Non-pigmented ciliary epithelial cell (primary cell): ENCODE results near the gene MAPK12.

Experiments used
- DNase-seq: peaks from one replicate; pipeline ENCODE4 v3.0.0-alpha.2; 2010; ENCODE audit warnings: low read depth

The MAPK12 gene

DNA sequence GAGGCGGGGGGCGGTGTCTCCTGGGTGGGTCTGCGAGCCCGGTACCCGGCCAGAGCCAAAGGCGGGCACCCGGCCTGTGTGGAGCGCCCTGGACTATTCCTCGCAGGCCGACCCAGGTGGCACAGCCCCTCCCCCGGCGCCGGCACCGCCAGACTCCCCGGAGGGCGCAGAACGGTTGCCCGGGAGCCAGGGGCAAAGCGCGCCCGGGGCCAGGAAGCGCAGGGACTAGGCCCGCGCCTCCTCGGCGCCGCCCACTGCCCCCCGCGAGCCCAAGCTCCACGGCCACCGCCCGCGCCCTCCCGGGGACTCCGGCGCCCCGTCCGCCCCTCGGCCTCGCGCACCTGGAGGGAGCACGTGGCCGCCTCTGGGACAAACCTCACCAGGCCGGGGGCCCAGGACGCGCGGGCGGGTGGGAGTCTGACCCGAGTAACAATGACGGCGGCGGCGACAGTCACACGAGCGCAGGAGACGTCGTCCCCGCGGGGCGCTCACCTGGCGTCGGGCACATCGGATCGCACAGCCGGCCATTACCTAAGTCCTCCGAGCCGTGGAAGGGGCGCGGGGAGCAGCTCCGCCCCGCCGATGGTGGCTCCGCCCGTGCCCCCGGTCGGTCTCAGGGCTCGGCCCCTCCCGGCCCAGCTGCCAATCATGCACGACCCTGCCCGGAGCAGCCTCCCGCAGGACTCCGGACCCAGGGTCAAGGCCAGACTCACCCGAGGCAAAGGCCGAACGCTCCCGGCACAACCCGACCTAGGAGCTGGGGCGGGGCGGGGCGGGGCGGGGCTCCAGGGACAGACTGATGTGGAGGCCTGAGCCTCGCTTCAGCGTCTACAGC, 38.5 kb upstream of the MAPK12 start:
- DNase-seq = no peak

DNA sequence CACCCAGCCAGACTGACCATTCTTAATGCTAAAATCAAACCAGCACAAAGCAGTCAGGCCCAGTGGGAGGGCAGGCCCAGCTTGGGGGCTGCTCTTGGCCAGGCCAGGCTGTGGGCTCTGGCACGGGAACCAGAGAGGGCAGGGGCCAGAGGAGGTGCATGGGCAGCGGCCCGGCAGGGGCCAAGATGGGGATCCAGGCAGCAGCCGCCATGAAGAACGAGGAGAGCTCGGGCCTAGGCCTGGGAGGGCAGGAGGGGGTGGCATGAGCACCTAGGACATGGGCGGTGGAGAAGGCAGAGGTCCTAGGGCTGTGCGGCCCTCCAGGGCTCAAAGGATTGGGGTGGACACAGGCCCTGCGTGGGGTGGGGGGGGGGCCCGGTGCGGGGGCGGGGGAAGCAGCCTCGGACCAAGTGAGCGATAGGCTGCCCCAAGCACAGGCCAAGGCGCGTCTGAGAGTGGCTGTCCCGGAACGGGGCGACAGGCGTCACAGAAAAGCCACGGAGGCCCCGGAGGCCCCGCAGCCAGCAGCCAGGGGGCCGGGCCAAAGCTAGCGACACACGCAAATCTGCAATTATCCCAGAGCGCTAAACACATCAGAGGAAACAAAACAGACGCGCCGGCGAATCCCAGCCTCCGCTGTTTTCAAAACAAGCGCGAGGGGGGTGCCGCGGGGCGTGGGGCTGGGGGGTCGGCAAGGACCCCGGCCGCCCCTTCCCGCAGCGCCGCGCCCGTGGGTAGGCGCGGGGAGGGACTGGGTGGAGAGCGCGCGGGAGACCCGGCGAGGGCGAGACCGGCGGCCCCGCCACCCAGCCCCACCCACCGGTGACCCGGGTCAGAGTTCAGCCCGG, 37.7 kb upstream of the MAPK12 start:
- no peak for DNase-seq

GRCh38 chr22:50298266-50298637, 36.8 kb upstream of the MAPK12 start:
- no peak for DNase-seq

GRCh38 chr22:50297510-50298265, 36.2 kb upstream of the MAPK12 start:
- DNase-seq = no peak

- no peak for DNase-seq
Observed at GRCh38 chr22:50296658-50297490, 35.4 kb upstream of the MAPK12 start.

DNA sequence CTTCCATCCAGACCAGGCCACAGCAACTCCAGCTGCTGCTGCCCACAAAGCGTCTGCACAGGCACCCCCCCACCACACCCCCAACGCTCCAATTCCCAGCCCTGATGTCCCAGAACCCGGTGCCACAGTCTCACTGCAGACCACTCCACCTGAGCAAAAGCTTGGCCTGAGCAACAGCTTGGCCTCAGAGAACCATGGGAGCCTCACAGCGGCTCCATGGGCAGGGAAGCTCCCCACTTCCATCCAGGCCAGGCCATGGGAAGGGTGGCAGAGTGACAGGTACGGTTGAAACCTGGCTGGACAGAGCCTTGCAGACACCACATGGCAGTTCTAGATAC, 32.8 kb upstream of the MAPK12 start:
- no peak for DNase-seq

- no peak for DNase-seq
Observed at GRCh38 chr22:50293441-50294318, 32.2 kb upstream of the MAPK12 start.

- DNase-seq = no peak
Observed at GRCh38 chr22:50292643-50293440, 31.4 kb upstream of the MAPK12 start.

- no peak for DNase-seq
Observed at GRCh38 chr22:50289942-50290630, 28.6 kb upstream of the MAPK12 start.

- no peak for DNase-seq
Observed at GRCh38 chr22:50289151-50289941, 27.9 kb upstream of the MAPK12 start.

DNA sequence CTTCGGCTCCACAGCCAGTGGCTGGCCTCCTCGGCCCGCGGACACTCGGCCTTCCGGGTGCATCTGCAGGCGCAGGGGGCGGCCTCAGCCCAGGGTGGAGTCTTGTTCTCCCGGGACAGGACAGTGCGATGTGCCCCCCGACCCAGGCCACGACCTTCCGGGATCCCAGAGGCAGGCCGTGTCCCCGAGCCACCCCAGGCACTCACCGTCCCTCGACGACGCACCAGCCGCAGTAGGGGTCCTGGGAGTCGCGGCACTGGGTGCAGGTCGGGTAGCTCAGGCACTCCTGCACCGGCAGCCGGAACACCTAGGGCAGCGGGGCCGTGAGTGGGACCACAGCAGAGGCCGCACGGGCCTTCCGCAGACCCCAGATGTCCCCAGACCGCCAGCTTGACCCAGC, 26.2 kb upstream of the MAPK12 start:
- DNase-seq = no peak

DNA sequence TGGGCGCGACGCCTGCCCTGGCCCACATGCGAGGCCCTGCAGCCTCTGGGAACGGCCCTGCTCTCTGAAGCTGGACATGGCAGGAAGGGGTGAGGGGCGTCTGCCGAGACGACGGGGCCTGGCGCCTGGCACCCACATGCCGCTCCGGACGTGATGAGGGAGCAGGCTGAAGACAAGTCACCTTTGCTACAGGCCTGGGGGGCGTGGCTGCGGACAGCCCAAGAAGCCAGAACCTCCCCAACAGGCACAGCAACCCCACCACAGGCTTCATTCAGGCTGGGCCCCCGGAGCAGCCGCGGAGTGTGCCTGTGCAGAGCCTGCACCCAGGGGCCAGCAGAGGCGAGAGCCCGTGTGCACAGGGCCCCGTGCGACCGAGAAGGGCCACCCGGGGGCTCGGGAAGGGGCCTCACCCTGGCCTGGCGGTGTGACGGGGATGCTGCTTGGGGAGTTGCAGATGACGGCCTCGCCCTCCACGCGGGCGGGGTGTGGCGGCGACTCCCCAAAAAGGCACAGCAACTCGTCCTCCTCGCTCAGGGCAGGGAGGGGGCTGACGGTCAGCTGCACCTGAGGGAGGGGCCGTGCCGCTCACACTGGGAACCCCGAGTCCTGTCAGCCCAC, 25.3 kb upstream of the MAPK12 start:
- no peak for DNase-seq

DNA sequence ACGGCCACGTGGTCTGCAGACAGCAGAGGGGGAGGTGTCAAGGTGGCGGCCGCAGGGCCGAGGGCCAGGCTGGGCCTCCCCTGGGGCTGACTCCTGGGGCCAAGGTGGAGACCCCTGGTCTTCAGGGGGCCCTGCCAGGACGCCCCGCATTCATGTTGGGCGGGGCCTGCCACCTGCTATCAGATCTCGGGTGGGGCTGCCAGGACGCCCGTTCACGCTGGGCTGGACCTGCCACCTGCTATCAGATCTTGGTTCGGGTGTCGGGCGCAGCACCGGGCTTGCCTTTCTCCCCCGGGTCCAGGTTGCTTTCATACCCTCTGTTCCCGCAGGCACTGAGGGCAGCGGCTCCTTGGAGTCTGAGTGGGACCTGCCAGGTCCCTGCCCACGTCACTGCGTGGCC, 24.8 kb upstream of the MAPK12 start:
- no peak for DNase-seq

DNA sequence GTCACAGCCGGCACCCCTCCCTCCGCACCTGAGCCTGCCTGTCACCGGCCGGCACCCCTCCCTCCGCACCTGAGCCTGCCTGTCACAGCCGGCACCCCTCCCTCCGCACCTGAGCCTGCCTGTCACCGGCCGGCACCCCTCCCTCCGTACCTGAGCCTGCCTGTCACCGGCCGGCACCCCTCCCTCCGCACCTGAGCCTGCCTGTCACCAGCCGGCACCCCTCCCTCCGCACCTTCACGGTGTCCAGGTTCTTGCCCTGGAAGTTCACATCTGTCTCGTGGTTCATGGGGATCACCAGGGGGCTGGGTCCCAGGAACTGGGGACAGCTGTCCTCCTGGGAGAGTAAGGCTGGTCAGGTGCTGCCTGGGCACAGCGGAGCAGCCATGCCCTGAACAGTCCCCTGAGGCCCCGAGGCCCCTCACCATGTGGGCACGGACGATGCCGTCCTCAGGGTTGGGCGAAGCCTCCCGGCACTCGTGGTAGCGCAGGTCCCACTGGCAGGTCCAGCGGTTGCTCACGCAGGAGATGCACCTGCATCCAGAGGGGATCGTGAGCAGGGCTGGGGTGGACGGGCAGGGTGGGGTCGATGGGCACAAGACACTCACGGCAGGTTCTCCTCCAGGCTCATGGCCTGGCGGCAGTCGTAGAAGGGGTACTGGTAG, 24.2 kb upstream of the MAPK12 start:
- DNase-seq = no peak

DNA sequence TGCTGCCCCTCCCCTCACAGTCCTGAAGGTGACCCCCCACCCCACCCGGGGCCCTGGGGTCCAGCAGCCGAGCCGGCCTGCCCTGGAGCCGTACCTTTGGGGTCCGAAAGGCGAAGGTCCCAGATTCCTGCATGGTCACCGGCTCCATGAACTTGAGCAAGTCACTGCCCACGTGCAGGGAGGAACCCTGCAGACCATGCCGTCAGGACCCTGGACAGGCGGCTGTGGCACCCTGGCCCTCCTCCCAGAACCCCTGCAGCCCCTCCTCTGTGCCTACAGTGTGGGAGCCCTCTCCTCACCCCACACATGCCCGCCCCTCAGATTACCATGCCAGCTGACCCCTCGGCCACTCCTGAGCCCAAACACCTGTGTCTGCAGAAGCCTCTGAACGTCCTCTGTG, 23.0 kb upstream of the MAPK12 start:
- DNase-seq = no peak

GRCh38 chr22:50283821-50284220, 22.3 kb upstream of the MAPK12 start:
- no peak for DNase-seq

DNA sequence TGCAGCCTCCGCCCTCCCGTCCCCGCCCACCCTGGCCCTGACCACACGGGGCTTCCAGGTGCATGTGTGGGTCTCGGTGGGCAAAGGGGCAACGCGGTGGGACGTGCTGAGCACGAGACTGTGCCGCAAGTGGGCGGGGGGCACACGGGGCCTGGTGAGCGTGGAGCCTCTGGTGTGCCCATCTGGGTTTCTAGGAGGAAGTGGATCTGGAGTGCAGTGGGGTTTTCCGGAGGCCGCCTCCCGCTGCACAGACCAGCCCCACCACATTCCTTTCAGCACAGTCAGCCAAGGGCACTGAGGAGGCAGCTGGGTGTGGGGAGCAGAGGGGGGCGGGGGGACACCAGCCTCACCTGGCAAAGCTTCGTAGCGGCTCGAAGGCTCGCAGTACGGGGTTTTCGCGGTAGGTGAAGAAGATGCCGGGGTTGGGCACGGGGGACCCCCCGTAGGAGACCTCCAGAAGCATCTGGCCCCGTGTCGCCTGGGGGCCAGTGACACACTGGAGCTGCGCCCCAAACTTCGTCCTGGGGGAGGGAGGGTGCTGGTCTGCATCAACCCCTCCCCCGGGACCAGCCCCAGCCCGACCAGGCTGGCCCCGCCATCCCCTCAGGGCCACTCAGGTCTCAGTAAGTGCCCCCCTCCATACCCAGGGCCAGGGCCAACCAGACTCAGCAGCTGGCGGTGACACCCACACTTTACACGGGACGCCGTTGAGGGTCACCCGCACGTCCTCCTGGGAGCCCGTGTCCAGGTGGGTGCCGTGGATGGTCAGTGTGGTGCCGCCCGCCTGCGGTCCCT, 21.1 kb upstream of the MAPK12 start:
- DNase-seq = no peak
